Esophagus squamous epithelium (tissue), 5 donors: ENCODE measurements around the gene CNN1. TPM values are rescaled to one million over a fixed set of nuclear protein-coding genes. Genes with fewer than 3 reads are reported as not detected.

Experiments used
- DNase-seq: peaks from one replicate; lab custom pipeline; 2025; lab: John Stamatoyannopoulos, UW
- H3K27ac ChIP-seq, 4 donors: fragments of 200-600 bp; sonication (generic); one replicate each; pipeline ENCODE4 v1.5.1; 2016 to 2019; ENCODE audit warnings: mild to moderate bottlenecking in 1 of 4
- H3K27me3 ChIP-seq, 4 donors: fragments of 200-600 bp; sonication (generic); 1 replicate in 3 of 4; 2 replicates in 1 of 4; pipeline versions ENCODE4 v1.5.1 to v1.6.0; 2017 to 2021; ENCODE audit warnings: antibody characterized with exemption in 1 of 4
- H3K36me3 ChIP-seq, 3 donors: fragments of 200-600 bp; sonication (generic); one replicate each; pipeline ENCODE4 v1.5.1; 2016 to 2019
- H3K4me1 ChIP-seq, 3 donors: fragments of 200-600 bp; sonication (generic); one replicate each; pipeline ENCODE4 v1.5.1; 2017 to 2019
- H3K4me3 ChIP-seq, 4 donors: fragments of 200-600 bp; sonication (generic); 1 replicate in 3 of 4; 2 replicates in 1 of 4; pipeline ENCODE4 v1.5.1; 2016 to 2019; ENCODE audit warnings: mild to moderate bottlenecking in 2 of 4, moderate library complexity in 1 of 4
- H3K9me3 ChIP-seq, 3 donors: fragments of 200-600 bp; sonication (generic); one replicate each; pipeline ENCODE4 v1.5.1; 2016 to 2019
- POLR2A ChIP-seq, 4 donors: fragments of 450-650 bp; IDR thresholded peaks; one replicate each; pipeline ENCODE4 v1.6.1; 2017; ENCODE audit warnings: antibody characterized with exemption in 4 of 4, mild to moderate bottlenecking in 4 of 4, moderate library complexity in 3 of 4
- WGBS, 2 donors: methylation state at CpG; one replicate each; pipeline ENCODE4 v1.1.5; 2018; 5-methylcytosine and 5-hydroxymethylcytosine counted together
- intact Hi-C: fragments of 100-400 bp; cut with DNase I; formaldehyde crosslinking; loops from one replicate; pipeline ENCODE4 v1.15.0; 2022
- total RNA-seq, 4 donors: library from RNA; depleted of rRNA; stranded (reverse); fragments of >200 nt; gene quantifications; one replicate each; pipeline ENCODE4 v1.1.0, GENCODE V29; 2016
- TF ChIP-seq, protein P1 (sequence below), 6 experiments: fragments of 450-650 bp in 4 of 6; fragments of 200-600 bp in 2 of 6; sonication (generic) in 2 of 6; IDR thresholded peaks; one replicate each; pipeline ENCODE4 v1.5.1; 2016 to 2019; ENCODE audit warnings: antibody characterized with exemption in 6 of 6, mild to moderate bottlenecking in 4 of 6, moderate library complexity in 4 of 6
- donor health status: DM: yes; HTN: yes; CAD: no.

Gene CNN1
- total RNA-seq, 4 donors from 2014 or later, result 20.4 to 437 (median 45.0) TPM

DNA sequence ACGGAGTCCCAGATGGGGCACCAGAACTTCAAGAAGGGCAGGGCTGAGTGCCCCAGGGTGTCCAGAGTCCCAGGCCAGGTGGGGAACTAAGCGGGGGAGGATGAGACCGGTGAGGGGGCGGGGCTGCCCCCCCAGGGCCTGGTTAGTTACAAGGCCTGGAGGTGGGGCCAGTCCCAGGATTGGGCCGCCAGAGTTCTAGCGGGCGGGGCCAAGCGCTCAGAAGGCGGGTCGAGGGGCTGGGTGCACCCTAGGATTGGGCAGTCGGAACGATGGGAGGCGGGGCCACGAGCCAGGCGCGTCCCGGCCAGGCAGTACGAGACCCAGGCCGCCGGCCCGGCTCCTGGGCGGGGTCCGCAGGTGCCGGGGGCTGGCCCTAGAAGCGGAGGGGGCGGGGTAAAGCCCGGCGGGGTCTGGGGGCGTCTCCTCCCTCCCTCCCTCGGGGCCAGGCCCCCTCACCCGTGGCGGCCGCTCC, 33.6 kb upstream of the CNN1 start:
- H3K4me3 ChIP-seq, result peak overlapping the region; percentile 71 to 99 (median 94)
- 0% methylated on average over 2 of the region's 33 CpGs; no CpG with 5 or more reads in 1 of the 2 donors for WGBS, 2 donors
- no peaks in the 10 kb centered on the region for H3K9me3 ChIP-seq
- intact Hi-C loops, result no loop called here
- H3K36me3 ChIP-seq, result peaks cover 0 to 14% (median 0%) of the 10 kb centered on the region in 3 donors
- H3K27ac ChIP-seq, result peak overlapping the region; percentile 90 to 99 (median 98)
- DNase-seq, result peak; percentile 76
- no peak for TF ChIP-seq POLR2A (IDR thresholded peaks at IDR 0.05)
- TF ChIP-seq, protein P1, sequence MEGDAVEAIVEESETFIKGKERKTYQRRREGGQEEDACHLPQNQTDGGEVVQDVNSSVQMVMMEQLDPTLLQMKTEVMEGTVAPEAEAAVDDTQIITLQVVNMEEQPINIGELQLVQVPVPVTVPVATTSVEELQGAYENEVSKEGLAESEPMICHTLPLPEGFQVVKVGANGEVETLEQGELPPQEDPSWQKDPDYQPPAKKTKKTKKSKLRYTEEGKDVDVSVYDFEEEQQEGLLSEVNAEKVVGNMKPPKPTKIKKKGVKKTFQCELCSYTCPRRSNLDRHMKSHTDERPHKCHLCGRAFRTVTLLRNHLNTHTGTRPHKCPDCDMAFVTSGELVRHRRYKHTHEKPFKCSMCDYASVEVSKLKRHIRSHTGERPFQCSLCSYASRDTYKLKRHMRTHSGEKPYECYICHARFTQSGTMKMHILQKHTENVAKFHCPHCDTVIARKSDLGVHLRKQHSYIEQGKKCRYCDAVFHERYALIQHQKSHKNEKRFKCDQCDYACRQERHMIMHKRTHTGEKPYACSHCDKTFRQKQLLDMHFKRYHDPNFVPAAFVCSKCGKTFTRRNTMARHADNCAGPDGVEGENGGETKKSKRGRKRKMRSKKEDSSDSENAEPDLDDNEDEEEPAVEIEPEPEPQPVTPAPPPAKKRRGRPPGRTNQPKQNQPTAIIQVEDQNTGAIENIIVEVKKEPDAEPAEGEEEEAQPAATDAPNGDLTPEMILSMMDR (IDR thresholded peaks at IDR 0.05), result no peak
- peaks cover 0 to 24% (median 8%) of the 10 kb centered on the region in 3 donors for H3K4me1 ChIP-seq
- no peaks in the 10 kb centered on the region for H3K27me3 ChIP-seq

DNA sequence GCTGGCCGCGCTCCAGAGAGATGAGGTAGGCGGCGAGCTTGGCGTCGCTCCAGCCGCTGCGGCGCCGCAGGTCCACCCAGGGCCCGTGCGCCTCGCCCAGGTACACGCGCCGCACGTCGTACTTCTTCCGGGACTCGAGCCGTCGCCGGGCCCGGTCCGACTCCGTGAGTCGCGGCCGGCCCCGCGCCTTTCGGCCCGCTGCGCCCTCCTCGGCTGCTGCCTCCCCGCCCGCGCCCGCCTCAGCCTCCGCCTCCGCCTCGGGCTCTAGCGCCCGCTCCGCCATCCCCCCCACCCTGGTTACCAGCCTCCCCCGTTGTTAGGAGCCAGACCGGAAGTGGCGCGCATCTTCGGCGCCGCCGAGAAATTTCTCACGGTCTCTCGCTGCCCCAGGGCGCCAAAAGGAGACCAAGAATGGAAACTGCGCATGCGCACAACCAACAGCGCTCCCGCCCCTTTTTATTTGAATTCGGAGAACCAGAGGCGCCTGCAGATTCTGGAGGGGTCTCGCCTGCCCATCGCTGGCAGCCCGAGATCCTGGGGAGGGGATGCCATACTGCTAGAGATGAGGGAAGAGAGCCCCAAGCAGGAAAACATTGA, 33.0 kb upstream of the CNN1 start, which contains the start of gene ZNF653:
Gene ZNF653, minus strand, starts transcription at position 336 of the 597 bp plus-strand sequence. Its CDS starts 53 bp downstream, at position 283.
- H3K27me3 ChIP-seq, result no peaks in the 10 kb centered on the region
- DNase-seq, result peak; percentile 59
- H3K9me3 ChIP-seq, result no peaks in the 10 kb centered on the region
- peak within 1 kb of the TSS; percentile 90 to 99 (median 98) for H3K27ac ChIP-seq
- peaks cover 0 to 24% (median 8%) of the 10 kb centered on the region in 3 donors for H3K4me1 ChIP-seq
- intact Hi-C loops, result no loop called here
- WGBS, 2 donors, result 0 to 1% methylated on average over 23 to 26 of the region's 65 CpGs
- TF ChIP-seq, protein P1 (IDR thresholded peaks at IDR 0.05), result peak in 1 of 6 experiments; percentile 41
- peak in 2 of 4 donors; percentile 37 to 51 for TF ChIP-seq POLR2A (IDR thresholded peaks at IDR 0.05)
- peaks cover 0 to 20% (median 0%) of the 10 kb centered on the region in 3 donors for H3K36me3 ChIP-seq
- peak within 1 kb of the TSS; percentile 71 to 99 (median 94) for H3K4me3 ChIP-seq

DNA sequence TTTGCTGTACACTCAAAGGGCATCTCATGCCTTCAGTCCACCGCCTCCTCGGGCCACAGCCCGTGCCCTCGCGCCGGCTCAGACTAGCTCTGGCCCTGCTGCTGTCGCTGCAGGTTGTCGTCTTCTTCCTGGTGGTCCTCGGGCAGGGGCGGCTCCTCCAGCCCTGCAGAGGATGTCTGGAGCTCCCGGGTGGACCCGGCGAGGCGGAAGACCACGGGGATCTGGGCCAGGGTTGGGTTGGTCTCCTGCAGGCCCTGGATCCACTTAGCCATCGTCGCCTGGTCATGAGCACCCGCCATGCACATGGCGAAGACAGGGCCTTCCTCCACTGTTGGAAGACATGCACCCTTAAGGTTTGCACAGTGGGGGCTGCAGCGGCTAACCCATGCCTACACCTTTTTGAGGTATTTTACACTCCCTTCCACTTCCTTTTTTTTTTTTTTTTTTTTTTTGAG, 32.5 kb upstream of the CNN1 start:
- Histone ChIP-seq H3K36me3 (peaks cover 0 to 25% (median 0%) of the 10 kb centered on the region in 3 donors), H3K4me1 (peaks cover 0 to 24% (median 8%) of the 10 kb centered on the region in 3 donors), H3K4me3 (peak overlapping the region; percentile 71 to 99 (median 94)), H3K27me3 (no peaks in the 10 kb centered on the region), H3K9me3 (no peaks in the 10 kb centered on the region), H3K27ac (peak overlapping the region; percentile 90 to 99 (median 98))
- DNase-seq, result no peak
- TF ChIP-seq, protein P1 (IDR thresholded peaks at IDR 0.05), result no peak
- TF ChIP-seq POLR2A (IDR thresholded peaks at IDR 0.05), result no peak
- 30 to 61% methylated on average over 5 to 14 of the region's 20 CpGs for WGBS, 2 donors
- intact Hi-C loops, result no loop called here

DNA sequence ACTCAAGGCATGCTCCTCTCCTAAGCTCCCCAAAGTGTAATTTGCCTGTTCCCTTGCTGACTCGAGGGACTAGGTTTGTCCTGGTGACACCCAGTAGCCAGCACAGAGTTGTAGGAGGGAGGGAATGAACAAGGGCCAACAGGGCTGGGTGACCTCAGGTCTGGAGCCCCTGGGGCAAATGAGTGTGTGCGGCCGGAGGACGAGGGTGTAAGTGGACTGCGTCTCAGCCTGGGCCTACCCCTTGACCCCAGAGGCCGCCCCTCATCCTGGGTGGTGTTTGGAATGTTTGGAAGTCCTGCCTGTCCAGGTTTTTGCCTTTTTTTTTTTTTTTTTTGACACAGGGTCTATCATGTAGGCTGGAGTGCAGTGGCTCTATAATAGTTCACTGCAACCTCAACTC, 31.7 kb upstream of the CNN1 start:
- Histone ChIP-seq H3K27ac (no peak overlapping the region), H3K9me3 (no peaks in the 10 kb centered on the region), H3K36me3 (peaks cover 0 to 32% (median 0%) of the 10 kb centered on the region in 3 donors), H3K27me3 (no peaks in the 10 kb centered on the region), H3K4me1 (peaks cover 0 to 24% (median 8%) of the 10 kb centered on the region in 3 donors), H3K4me3 (no peak overlapping the region)
- intact Hi-C loops, result no loop called here
- no peak for TF ChIP-seq POLR2A (IDR thresholded peaks at IDR 0.05)
- TF ChIP-seq, protein P1 (IDR thresholded peaks at IDR 0.05), result no peak
- WGBS, 2 donors, result 91 to 93% methylated on average over 4 to 5 of the region's 6 CpGs
- DNase-seq, result no peak
